SK-N-SH (cell line): ENCODE results near the gene KIF15. TPM values are rescaled to one million over a fixed set of nuclear protein-coding genes. Genes with fewer than 3 reads are reported as not detected.

ENCODE experiments used
- CTCF ChIA-PET: fragments of 300-600, 350-600 bp; formaldehyde crosslinking; extraction: SDS; loops from one replicate; lab custom pipeline; 2021; lab: Yijun Ruan, JAX
- POLR2A ChIA-PET: fragments of 350-600 bp; sonication (Branson Sonifier 250); formaldehyde crosslinking; extraction: SDS; loops from one replicate; lab custom pipeline; 2020; ENCODE audit warnings: antibody characterized with exemption, inconsistent platforms; lab: Yijun Ruan, JAX
- DNase-seq: peaks from one replicate; pipeline ENCODE4 v3.0.0; 2012
- H2AFZ ChIP-seq: fragments of 200-600 bp; sonication (generic); 2 replicates; pipeline ENCODE4 v1.8.1; 2016; ENCODE audit warnings: antibody characterized with exemption, mild to moderate bottlenecking, low read depth
- H3F3A ChIP-seq: fragments of 200-600 bp; sonication (generic); replicated peaks from 2 replicates; pipeline ENCODE3; 2016; ENCODE audit warnings: antibody characterized with exemption, mild to moderate bottlenecking; ENCODE audit not compliant: insufficient read depth
- H3K27ac ChIP-seq, 2 experiments: fragments of 200-500 bp in 1 of 2; fragments of 200-600 bp in 1 of 2; sonication (Bioruptor generic) in 1 of 2; sonication (generic), shearing (Covaris generic) in 1 of 2; 2 replicates each; pipeline versions ENCODE4 v1.5.1 to v1.6.1; 2014 to 2016; ENCODE audit warnings: low read depth in 2 of 2, inconsistent platforms in 1 of 2, low read length in 1 of 2, mild to moderate bottlenecking in 1 of 2, mixed read lengths in 1 of 2
- H3K27me3 ChIP-seq: fragments of 200-600 bp; sonication (generic), shearing (Covaris generic); 2 replicates; pipeline ENCODE4 v1.6.1; 2016; ENCODE audit warnings: mixed run types; ENCODE audit not compliant: insufficient read depth
- H3K36me3 ChIP-seq, 2 experiments: fragments of 200-500 bp in 1 of 2; fragments of 200-600 bp in 1 of 2; sonication (Bioruptor generic) in 1 of 2; sonication (generic) in 1 of 2; replicated peaks in 1 of 2; 2 replicates each; pipeline versions ENCODE3 to v1.5.1; 2014 to 2016; ENCODE audit warnings: low read length in 1 of 2, mild to moderate bottlenecking in 1 of 2; ENCODE audit not compliant: insufficient read depth in 2 of 2, control insufficient read depth in 1 of 2
- H3K4me1 ChIP-seq, 2 experiments: fragments of 200-500 bp in 1 of 2; fragments of 200-600 bp in 1 of 2; sonication (Bioruptor generic) in 1 of 2; sonication (generic), shearing (Covaris generic) in 1 of 2; 2 replicates each; pipeline versions ENCODE4 v1.5.1 to v1.6.1; 2014 to 2016; ENCODE audit warnings: low read depth in 1 of 2, low read length in 1 of 2, mixed run types in 1 of 2; ENCODE audit not compliant: insufficient read depth in 2 of 2, control insufficient read depth in 1 of 2
- H3K4me2 ChIP-seq: fragments of 200-600 bp; sonication (generic), shearing (Covaris generic); 2 replicates; pipeline ENCODE4 v1.6.1; 2017; ENCODE audit warnings: mixed run types
- H3K4me3 ChIP-seq, 2 experiments: fragments of 200-500 bp in 1 of 2; fragments of 200-600 bp in 1 of 2; sonication (Bioruptor generic) in 1 of 2; sonication (generic), shearing (Covaris generic) in 1 of 2; 2 replicates each; pipeline versions ENCODE4 v1.5.1 to v1.8.1; 2014 to 2016; ENCODE audit warnings: low read depth in 2 of 2, inconsistent platforms in 1 of 2, low read length in 1 of 2, mild to moderate bottlenecking in 1 of 2, mixed read lengths in 1 of 2, moderate library complexity in 1 of 2
- H3K79me2 ChIP-seq: fragments of 200-600 bp; sonication (generic); 2 replicates; pipeline ENCODE4 v1.8.1; 2017; ENCODE audit warnings: mild to moderate bottlenecking; ENCODE audit not compliant: insufficient read depth
- H3K9ac ChIP-seq: fragments of 200-600 bp; sonication (generic); 2 replicates; pipeline ENCODE4 v1.6.1; 2017; ENCODE audit warnings: mixed run types
- H3K9me2 ChIP-seq: fragments of 200-600 bp; sonication (generic); 2 replicates; pipeline ENCODE4 v1.6.1; 2017; ENCODE audit warnings: mixed run types
- H3K9me3 ChIP-seq: fragments of 200-600 bp; sonication (generic); 2 replicates; pipeline ENCODE4 v1.6.1; 2017; ENCODE audit warnings: mixed run types, mild to moderate bottlenecking, moderate library complexity
- H4K20me1 ChIP-seq: fragments of 200-600 bp; sonication (generic); 2 replicates; pipeline ENCODE4 v1.6.1; 2017; ENCODE audit warnings: mild to moderate bottlenecking, mixed run types; ENCODE audit not compliant: insufficient read depth
- CTCF ChIP-seq: fragments of 200-600 bp; sonication (generic); IDR thresholded peaks from 2 replicates; pipeline ENCODE4 v1.6.1; 2017; ENCODE audit warnings: antibody characterized with exemption, mild to moderate bottlenecking, moderate library complexity
- ELF1 ChIP-seq: IDR thresholded peaks from 2 replicates; pipeline ENCODE4 v1.4.0; 2012
- FOSL2 ChIP-seq: IDR thresholded peaks from 2 replicates; pipeline ENCODE4 v1.4.0; 2012; ENCODE audit warnings: low read depth, mild to moderate bottlenecking, moderate library complexity, borderline replicate concordance
- GATA2 ChIP-seq: sonication (generic); formaldehyde crosslinking; IDR thresholded peaks from 2 replicates; pipeline ENCODE4 v1.5.0; 2020; ENCODE audit warnings: mild to moderate bottlenecking, missing genetic modification reagents
- JUND ChIP-seq: IDR thresholded peaks from 2 replicates; pipeline ENCODE4 v1.4.0; 2012
- MAX ChIP-seq: IDR thresholded peaks from 2 replicates; pipeline ENCODE4 v1.4.0; 2012; ENCODE audit warnings: low read depth
- MXI1 ChIP-seq: IDR thresholded peaks from 2 replicates; pipeline ENCODE4 v1.6.1; 2012; ENCODE audit warnings: mild to moderate bottlenecking, low read depth, low read length, improper control_type of control experiment
- NFIC ChIP-seq: IDR thresholded peaks from 2 replicates; pipeline ENCODE4 v1.4.0; 2012; ENCODE audit warnings: borderline replicate concordance
- NRF1 ChIP-seq: IDR thresholded peaks from 2 replicates; pipeline ENCODE4 v1.6.1; 2012; ENCODE audit warnings: low read depth, mild to moderate bottlenecking, low read length
- POLR2AphosphoS5 ChIP-seq: IDR thresholded peaks from 2 replicates; pipeline ENCODE4 v1.6.1; 2012; ENCODE audit warnings: low read depth, low read length
- RAD21 ChIP-seq: IDR thresholded peaks from 2 replicates; pipeline ENCODE4 v1.6.1; 2012; ENCODE audit warnings: mild to moderate bottlenecking, low read length
- RCOR1 ChIP-seq: fragments of 150-350 bp; IDR thresholded peaks from 2 replicates; pipeline ENCODE4 v1.6.1; 2017; ENCODE audit warnings: antibody characterized with exemption, low read length
- RXRA ChIP-seq: IDR thresholded peaks from 2 replicates; pipeline ENCODE4 v1.4.0; 2012; ENCODE audit warnings: low read depth, mild to moderate bottlenecking, borderline replicate concordance
- SMC3 ChIP-seq: IDR thresholded peaks from 2 replicates; pipeline ENCODE4 v1.6.1; 2012; ENCODE audit warnings: low read depth, low read length, improper control_type of control experiment
- TAF1 ChIP-seq: IDR thresholded peaks from 2 replicates; pipeline ENCODE4 v1.6.1; 2012; ENCODE audit warnings: low read depth, mild to moderate bottlenecking, low read length, moderate library complexity, borderline replicate concordance
- TEAD4 ChIP-seq: IDR thresholded peaks from 2 replicates; pipeline ENCODE4 v1.4.0; 2012; ENCODE audit warnings: mild to moderate bottlenecking, borderline replicate concordance; ENCODE audit not compliant: insufficient read depth
- USF1 ChIP-seq: IDR thresholded peaks from 2 replicates; pipeline ENCODE4 v1.4.0; 2012; ENCODE audit warnings: low read depth, borderline replicate concordance
- USF2 ChIP-seq: fragments of 150-350 bp; IDR thresholded peaks from 2 replicates; pipeline ENCODE4 v1.6.1; 2017; ENCODE audit warnings: antibody characterized with exemption, low read length, low read depth, borderline replicate concordance
- YY1 ChIP-seq: IDR thresholded peaks from 2 replicates; pipeline ENCODE4 v1.4.0; 2012; ENCODE audit warnings: low read depth, mild to moderate bottlenecking
- WGBS: methylation state at CpG from one replicate; pipeline ENCODE4 v1.1.6; 2017; ENCODE audit warnings: low lambda C conversion rate; 5-methylcytosine and 5-hydroxymethylcytosine counted together
- polyA plus RNA-seq, 3 experiments: library from polyadenylated mRNA; depleted of rRNA; stranded (reverse); fragments of >200 nt; gene quantifications; 2 replicates each; pipeline ENCODE4 v1.2.3, GENCODE V29; 2012

The KIF15 gene
- polyA plus RNA-seq, 1 of the 3 experiments (the other 2 are of a cell fraction): 2.3 TPM

GRCh38 chr3:44860117-44860516, 98.5 kb downstream of the KIF15 start (continued):
- no peak for TF ChIP-seq NRF1
- TF ChIP-seq RAD21: no peak
- no peak for TF ChIP-seq JUND
- no peak for TF ChIP-seq CTCF
- no peak for TF ChIP-seq USF2
- TF ChIP-seq NFIC: no peak
- no peak for TF ChIP-seq GATA2 (CRISPR knock-in tag)
- TF ChIP-seq USF1: no peak
- no peak for TF ChIP-seq RXRA
- no peak for TF ChIP-seq MAX
- TF ChIP-seq TEAD4: no peak
- TF ChIP-seq MXI1: no peak
- no peak for TF ChIP-seq ELF1
- no peak for TF ChIP-seq TAF1

GRCh38 chr3:44861412-44862225, 100.0 kb downstream of the KIF15 start, which contains the start of gene TMEM42:
Gene TMEM42 (plus strand): TSS chr3:44861912. CDS start chr3:44861925, 13 bp downstream.
- Histone ChIP-seq H3F3A (peaks cover 4% of the 10 kb centered on the region), H3K9me2 (no peaks in the 10 kb centered on the region), H3K4me1 (peaks cover 5 to 7% of the 10 kb centered on the region in 2 experiments; a peak in 2 of 4 replicates), H3K27me3 (no peaks in the 10 kb centered on the region), H3K4me2 (peak within 1 kb of the TSS; percentile 83), H3K9ac (peak within 1 kb of the TSS; percentile 62), H3K79me2 (no peaks in the 10 kb centered on the region), H3K36me3 (peaks cover 0 to 4% of the 10 kb centered on the region in 2 experiments), H2AFZ (peak within 1 kb of the TSS; percentile 76), H4K20me1 (no peaks in the 10 kb centered on the region), H3K9me3 (no peaks in the 10 kb centered on the region), H3K27ac (peak within 1 kb of the TSS; percentile 44 to 87; a peak in 3 of 4 replicates), H3K4me3 (peak within 1 kb of the TSS; percentile 60 to 64)
- ChIA-PET CTCF (interaction anchor here (0.6 to 0.8 kb wide), 2 partner anchors 9 to 53 kb away, joined by 3 read pairs; no protein-coding TSS in a partner anchor), POLR2A (interaction anchor here (0.6 kb wide), 1 partner anchor 363 kb away, joined by 7 read pairs; no protein-coding TSS in a partner anchor)
- 30% methylated on average over 25 of the region's 91 CpGs for WGBS
- DNase-seq: peak; percentile 98
- TF ChIP-seq POLR2AphosphoS5 (peak; percentile 88), MAX (peak; percentile 89), RAD21 (peak; percentile 57), FOSL2 (no peak), RCOR1 (0 out of 2 replicates have a peak, but pooled peaks have one; percentile 6), GATA2 (CRISPR knock-in tag) (no peak), SMC3 (peak; percentile 22; the same call in 1 of the 2 replicates), CTCF (peak; percentile 19; the same call in 1 of the 2 replicates), YY1 (peak; percentile 88), NFIC (peak; percentile 13; the same call in 1 of the 2 replicates), USF2 (peak; percentile 96)
